ENCODE measurements around the gene RTL1. TPM values are rescaled to one million over a fixed set of nuclear protein-coding genes. Genes with fewer than 3 reads are reported as not detected.

Gene RTL1
- total and polyA plus RNA-seq, 2 of the 13 experiments (the other 11 are each of a cell fraction or from before 2014, with no cell fraction given) = not detected

- no peaks in the 10 kb centered on the region for H3K79me2 ChIP-seq (ENCODE audit: insufficient read depth, low read length)
- H4K20me1 ChIP-seq (ENCODE audit: insufficient read depth, low read length) = no peaks in the 10 kb centered on the region
- no TSS peak for BruUV-seq (replicated peaks)
- in situ Hi-C loops (cut with HindIII; ENCODE audit: extremely low pct_ligation_motif_present, low pct_unique_long_range_greater_than_20kb) = loop anchor here (5.0 kb wide), 1 partner anchor 35 kb away; no protein-coding TSS in a partner anchor
- ATAC-seq (no peak), FAIRE-seq (no peak), DNase-seq (ENCODE audit: low spot score) (no peak)
- no peak overlapping the region for H3K9ac ChIP-seq (ENCODE audit: insufficient read depth, low read depth, low read length)
- no peak overlapping the region for H3K4me3 ChIP-seq (replicated peaks in 1 of 3; ENCODE audit: insufficient read depth in 1 of 3, low read depth in 2 of 3, low read length in 3 of 3)
- intact Hi-C loops (cut with micrococcal nuclease; ENCODE audit: unreplicated experiment) = no loop called here
- peaks cover 13 to 75% of the 10 kb centered on the region in 2 experiments for H3K27me3 ChIP-seq (ENCODE audit: control insufficient read depth in 1 of 2, insufficient read depth in 2 of 2, low read length in 2 of 2)
- peaks cover 28% of the 10 kb centered on the region for H3K4me1 ChIP-seq (ENCODE audit: insufficient read depth, low read length)
- H3K9me3 ChIP-seq (ENCODE audit: low read length) = no peaks in the 10 kb centered on the region
- no peak overlapping the region for H3K27ac ChIP-seq (ENCODE audit: extremely low read length, insufficient read depth, low read length)
- no peak overlapping the region for H3K4me2 ChIP-seq (ENCODE audit: low read depth, low read length)
- ChIA-PET POLR2A (no interaction called here), CTCF (ENCODE audit: low intra/inter-chr PET ratio, low total read pairs) (no interaction called here)
- 100% methylated on average over 1 of the region's 2 CpGs for WGBS (ENCODE audit: low lambda C conversion rate)
- H3K36me3 ChIP-seq (replicated peaks in 1 of 2; ENCODE audit: control insufficient read depth in 1 of 2, insufficient read depth in 2 of 2, low read length in 2 of 2) = no peaks in the 10 kb centered on the region
- H2AFZ ChIP-seq (ENCODE audit: low read length) = no peak overlapping the region
- TF ChIP-seq CHD4 (IDR thresholded peaks at IDR 0.05; ENCODE audit: borderline replicate concordance, low read length) (no peak), KDM5A (IDR thresholded peaks at IDR 0.05; ENCODE audit: borderline replicate concordance, low read length) (no peak), ZBTB46 (CRISPR knock-in tag; IDR thresholded peaks at IDR 0.05; ENCODE audit: borderline replicate concordance) (no peak), SALL1 (CRISPR knock-in tag; IDR thresholded peaks at IDR 0.05) (no peak), ZNF83 (CRISPR knock-in tag; IDR thresholded peaks at IDR 0.05; ENCODE audit: borderline replicate concordance) (no peak), JDP2 (CRISPR knock-in tag; IDR thresholded peaks at IDR 0.05; ENCODE audit: borderline replicate concordance) (no peak), ZSCAN29 (CRISPR knock-in tag; conservative IDR thresholded peaks at IDR 0.05) (no peak), ZNF713 (CRISPR knock-in tag; IDR thresholded peaks at IDR 0.05) (no peak), ZFAT (CRISPR knock-in tag; conservative IDR thresholded peaks at IDR 0.05) (no peak), ZNF598 (CRISPR knock-in tag; IDR thresholded peaks at IDR 0.05; ENCODE audit: borderline replicate concordance) (no peak), ZBTB38 (CRISPR knock-in tag; IDR thresholded peaks at IDR 0.05) (no peak), HMG20A (CRISPR knock-in tag; IDR thresholded peaks at IDR 0.05; ENCODE audit: borderline replicate concordance) (no peak), ZNF776 (CRISPR knock-in tag; IDR thresholded peaks at IDR 0.05) (no peak), ZC3H4 (CRISPR knock-in tag; IDR thresholded peaks at IDR 0.05; ENCODE audit: borderline replicate concordance) (no peak), BCLAF1 (IDR thresholded peaks at IDR 0.05) (no peak)
- TF ChIP-seq, protein P1, sequence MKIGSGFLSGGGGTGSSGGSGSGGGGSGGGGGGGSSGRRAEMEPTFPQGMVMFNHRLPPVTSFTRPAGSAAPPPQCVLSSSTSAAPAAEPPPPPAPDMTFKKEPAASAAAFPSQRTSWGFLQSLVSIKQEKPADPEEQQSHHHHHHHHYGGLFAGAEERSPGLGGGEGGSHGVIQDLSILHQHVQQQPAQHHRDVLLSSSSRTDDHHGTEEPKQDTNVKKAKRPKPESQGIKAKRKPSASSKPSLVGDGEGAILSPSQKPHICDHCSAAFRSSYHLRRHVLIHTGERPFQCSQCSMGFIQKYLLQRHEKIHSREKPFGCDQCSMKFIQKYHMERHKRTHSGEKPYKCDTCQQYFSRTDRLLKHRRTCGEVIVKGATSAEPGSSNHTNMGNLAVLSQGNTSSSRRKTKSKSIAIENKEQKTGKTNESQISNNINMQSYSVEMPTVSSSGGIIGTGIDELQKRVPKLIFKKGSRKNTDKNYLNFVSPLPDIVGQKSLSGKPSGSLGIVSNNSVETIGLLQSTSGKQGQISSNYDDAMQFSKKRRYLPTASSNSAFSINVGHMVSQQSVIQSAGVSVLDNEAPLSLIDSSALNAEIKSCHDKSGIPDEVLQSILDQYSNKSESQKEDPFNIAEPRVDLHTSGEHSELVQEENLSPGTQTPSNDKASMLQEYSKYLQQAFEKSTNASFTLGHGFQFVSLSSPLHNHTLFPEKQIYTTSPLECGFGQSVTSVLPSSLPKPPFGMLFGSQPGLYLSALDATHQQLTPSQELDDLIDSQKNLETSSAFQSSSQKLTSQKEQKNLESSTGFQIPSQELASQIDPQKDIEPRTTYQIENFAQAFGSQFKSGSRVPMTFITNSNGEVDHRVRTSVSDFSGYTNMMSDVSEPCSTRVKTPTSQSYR (CRISPR knock-in tag; IDR thresholded peaks at IDR 0.05; ENCODE audit: borderline replicate concordance) = no peak
- TF ChIP-seq, protein P2, sequence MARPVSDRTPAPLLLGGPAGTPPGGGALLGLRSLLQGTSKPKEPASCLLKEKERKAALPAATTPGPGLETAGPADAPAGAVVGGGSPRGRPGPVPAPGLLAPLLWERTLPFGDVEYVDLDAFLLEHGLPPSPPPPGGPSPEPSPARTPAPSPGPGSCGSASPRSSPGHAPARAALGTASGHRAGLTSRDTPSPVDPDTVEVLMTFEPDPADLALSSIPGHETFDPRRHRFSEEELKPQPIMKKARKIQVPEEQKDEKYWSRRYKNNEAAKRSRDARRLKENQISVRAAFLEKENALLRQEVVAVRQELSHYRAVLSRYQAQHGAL (CRISPR knock-in tag; IDR thresholded peaks at IDR 0.05; ENCODE audit: not compliant biosample characterization) = no peak
These were observed 40.7 kb downstream of the RTL1 start for GRCh38 chr14:100862793-100863192.
